Cardiac muscle cell (in vitro differentiated cells and primary cell): Measurements from ENCODE around the gene LRBA. TPM values are rescaled to one million over a fixed set of nuclear protein-coding genes. Genes with fewer than 3 reads are reported as not detected.

Experiments used
- DNase-seq, 2 donors: peaks; one replicate each; pipeline versions ENCODE4 v3.0.0 to v3.0.0-alpha.2; 2010 to 2017; ENCODE audit warnings: low read depth in 1 of 2, low spot score in 1 of 2
- H3K27ac ChIP-seq: fragments of 200-600 bp; sonication (generic); 2 replicates; pipeline ENCODE4 v1.5.1; 2016
- H3K27me3 ChIP-seq: fragments of 200-600 bp; sonication (generic); 2 replicates; pipeline ENCODE4 v1.6.0; 2016; ENCODE audit warnings: control low read depth
- H3K36me3 ChIP-seq: fragments of 200-600 bp; sonication (generic); 2 replicates; pipeline ENCODE4 v1.5.1; 2016; ENCODE audit warnings: control low read depth
- H3K4me1 ChIP-seq: fragments of 200-600 bp; sonication (generic); 2 replicates; pipeline ENCODE4 v1.8.1; 2017; ENCODE audit warnings: low read depth, mild to moderate bottlenecking, mixed run types
- H3K4me3 ChIP-seq: fragments of 200-600 bp; sonication (generic); 2 replicates; pipeline ENCODE4 v1.5.1; 2016; ENCODE audit warnings: mild to moderate bottlenecking
- H3K9me3 ChIP-seq: fragments of 200-600 bp; sonication (generic); 2 replicates; pipeline ENCODE4 v1.5.1; 2017; ENCODE audit warnings: low read depth, mild to moderate bottlenecking, control low read depth
- polyA plus RNA-seq: library from polyadenylated mRNA; unstranded; fragments of >200 nt; fragmentation: Nextera tagmentation; extraction: Ambion mirVana; gene quantifications from 2 replicates; pipeline ENCODE4 v1.2.1, GENCODE V29; 2016
- total RNA-seq: library from RNA; depleted of rRNA; stranded (reverse); fragments of >200 nt; gene quantifications from 2 replicates; pipeline ENCODE4 v1.2.3, GENCODE V29; 2016
- TF ChIP-seq, protein P1 (sequence below): IDR thresholded peaks from 2 replicates; pipeline ENCODE4 v1.5.1; 2012; ENCODE audit warnings: low read depth, mild to moderate bottlenecking, low read length

The LRBA gene
- total and polyA plus RNA-seq, 2 experiments from 2014 or later: 17.7 to 58.8 TPM

DNA sequence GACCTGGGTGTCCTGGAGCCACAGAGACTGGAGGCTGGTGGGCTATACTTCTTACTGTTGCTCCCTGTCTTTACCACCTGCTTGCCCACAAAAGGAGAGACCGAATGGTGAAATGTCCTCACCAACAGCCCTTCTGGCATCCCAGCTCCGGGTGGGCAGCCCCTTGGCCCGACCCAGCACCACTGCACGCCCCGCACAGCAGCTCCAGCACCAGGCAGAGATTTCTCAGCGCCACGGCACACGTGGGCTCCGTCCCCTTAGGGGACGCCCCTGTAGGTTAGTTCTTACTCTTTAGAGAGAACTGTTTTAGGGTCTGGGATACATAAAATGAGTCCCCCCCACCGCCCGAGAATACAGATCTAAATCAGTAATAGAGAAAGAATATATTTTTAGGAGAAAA lies 591.6 kb downstream of the LRBA start:
- TF ChIP-seq, protein P1, sequence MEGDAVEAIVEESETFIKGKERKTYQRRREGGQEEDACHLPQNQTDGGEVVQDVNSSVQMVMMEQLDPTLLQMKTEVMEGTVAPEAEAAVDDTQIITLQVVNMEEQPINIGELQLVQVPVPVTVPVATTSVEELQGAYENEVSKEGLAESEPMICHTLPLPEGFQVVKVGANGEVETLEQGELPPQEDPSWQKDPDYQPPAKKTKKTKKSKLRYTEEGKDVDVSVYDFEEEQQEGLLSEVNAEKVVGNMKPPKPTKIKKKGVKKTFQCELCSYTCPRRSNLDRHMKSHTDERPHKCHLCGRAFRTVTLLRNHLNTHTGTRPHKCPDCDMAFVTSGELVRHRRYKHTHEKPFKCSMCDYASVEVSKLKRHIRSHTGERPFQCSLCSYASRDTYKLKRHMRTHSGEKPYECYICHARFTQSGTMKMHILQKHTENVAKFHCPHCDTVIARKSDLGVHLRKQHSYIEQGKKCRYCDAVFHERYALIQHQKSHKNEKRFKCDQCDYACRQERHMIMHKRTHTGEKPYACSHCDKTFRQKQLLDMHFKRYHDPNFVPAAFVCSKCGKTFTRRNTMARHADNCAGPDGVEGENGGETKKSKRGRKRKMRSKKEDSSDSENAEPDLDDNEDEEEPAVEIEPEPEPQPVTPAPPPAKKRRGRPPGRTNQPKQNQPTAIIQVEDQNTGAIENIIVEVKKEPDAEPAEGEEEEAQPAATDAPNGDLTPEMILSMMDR: no peak
- Histone ChIP-seq H3K27me3 (no peaks in the 10 kb centered on the region), H3K9me3 (no peaks in the 10 kb centered on the region), H3K36me3 (no peaks in the 10 kb centered on the region), H3K4me1 (no peaks in the 10 kb centered on the region), H3K27ac (no peak overlapping the region), H3K4me3 (no peak overlapping the region)
- DNase-seq: no peak

DNA sequence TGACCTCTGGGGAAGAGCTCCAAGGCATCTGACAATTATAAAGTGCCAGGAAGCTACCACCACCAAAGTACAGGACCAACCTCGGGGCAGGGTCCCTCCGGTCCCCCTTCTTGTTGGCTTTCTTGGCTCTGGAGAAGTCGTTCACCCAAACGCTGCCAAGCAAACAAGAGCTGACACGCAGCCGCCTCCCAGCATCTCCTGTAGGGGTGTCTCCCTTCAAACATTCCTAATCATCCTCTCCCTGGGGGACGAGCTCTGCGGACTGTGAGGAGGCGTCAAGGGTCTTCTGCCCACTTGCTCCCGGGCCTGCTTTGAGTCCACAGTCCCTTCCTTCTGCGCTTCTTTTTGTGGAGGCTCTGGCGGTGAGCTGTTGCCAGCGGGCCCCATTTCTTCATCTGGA lies 592.0 kb downstream of the LRBA start:
- H3K36me3 ChIP-seq: no peaks in the 10 kb centered on the region
- TF ChIP-seq, protein P1: no peak
- H3K4me3 ChIP-seq: no peak overlapping the region
- no peaks in the 10 kb centered on the region for H3K27me3 ChIP-seq
- H3K9me3 ChIP-seq: no peaks in the 10 kb centered on the region
- no peaks in the 10 kb centered on the region for H3K4me1 ChIP-seq
- H3K27ac ChIP-seq: no peak overlapping the region
- DNase-seq: no peak

DNA sequence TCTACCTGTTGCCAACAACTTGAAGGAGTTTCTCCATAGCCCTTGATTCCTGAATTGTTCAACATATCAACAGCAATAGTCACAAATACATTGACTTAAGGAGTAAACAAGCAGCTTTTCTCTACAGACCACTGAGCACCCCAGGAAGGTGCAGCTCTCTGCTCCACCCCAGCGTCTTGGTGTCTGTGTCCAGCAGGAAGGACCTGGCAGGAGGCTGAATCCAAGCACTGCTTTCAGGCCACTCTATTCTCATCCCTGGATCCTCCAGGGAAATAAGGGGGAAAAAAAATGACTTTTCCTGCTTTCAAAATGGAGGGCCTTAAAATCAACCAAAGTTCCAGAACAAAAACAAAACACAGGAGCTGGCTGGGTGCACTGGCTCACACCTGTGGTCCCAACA lies 593.5 kb downstream of the LRBA start:
- no peak overlapping the region for H3K27ac ChIP-seq
- no peaks in the 10 kb centered on the region for H3K4me1 ChIP-seq
- no peaks in the 10 kb centered on the region for H3K27me3 ChIP-seq
- DNase-seq: no peak
- no peak overlapping the region for H3K4me3 ChIP-seq
- TF ChIP-seq, protein P1: no peak
- no peaks in the 10 kb centered on the region for H3K36me3 ChIP-seq
- no peaks in the 10 kb centered on the region for H3K9me3 ChIP-seq

DNA sequence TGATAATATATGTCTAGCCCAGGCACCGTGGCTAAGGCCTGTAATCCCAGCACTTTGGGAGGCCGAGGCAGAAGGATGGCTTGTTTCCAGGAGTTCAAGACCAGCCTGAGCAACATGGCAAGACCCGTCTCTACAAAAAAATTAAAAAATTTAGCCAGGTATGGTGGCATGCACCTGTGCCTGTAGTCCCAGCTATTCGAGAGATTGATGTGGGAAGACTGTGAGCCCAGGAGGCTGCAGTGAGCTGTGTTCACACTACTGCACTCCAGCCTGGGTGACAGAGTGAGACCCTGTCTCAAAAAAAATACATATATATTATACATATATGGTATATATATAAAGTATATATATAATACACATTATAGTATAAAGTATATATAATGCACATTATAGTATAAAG lies 595.1 kb downstream of the LRBA start:
- TF ChIP-seq, protein P1: no peak
- H3K9me3 ChIP-seq: no peaks in the 10 kb centered on the region
- H3K36me3 ChIP-seq: no peaks in the 10 kb centered on the region
- H3K4me1 ChIP-seq: no peaks in the 10 kb centered on the region
- DNase-seq: no peak
- H3K4me3 ChIP-seq: no peak overlapping the region
- H3K27ac ChIP-seq: no peak overlapping the region
- no peaks in the 10 kb centered on the region for H3K27me3 ChIP-seq

DNA sequence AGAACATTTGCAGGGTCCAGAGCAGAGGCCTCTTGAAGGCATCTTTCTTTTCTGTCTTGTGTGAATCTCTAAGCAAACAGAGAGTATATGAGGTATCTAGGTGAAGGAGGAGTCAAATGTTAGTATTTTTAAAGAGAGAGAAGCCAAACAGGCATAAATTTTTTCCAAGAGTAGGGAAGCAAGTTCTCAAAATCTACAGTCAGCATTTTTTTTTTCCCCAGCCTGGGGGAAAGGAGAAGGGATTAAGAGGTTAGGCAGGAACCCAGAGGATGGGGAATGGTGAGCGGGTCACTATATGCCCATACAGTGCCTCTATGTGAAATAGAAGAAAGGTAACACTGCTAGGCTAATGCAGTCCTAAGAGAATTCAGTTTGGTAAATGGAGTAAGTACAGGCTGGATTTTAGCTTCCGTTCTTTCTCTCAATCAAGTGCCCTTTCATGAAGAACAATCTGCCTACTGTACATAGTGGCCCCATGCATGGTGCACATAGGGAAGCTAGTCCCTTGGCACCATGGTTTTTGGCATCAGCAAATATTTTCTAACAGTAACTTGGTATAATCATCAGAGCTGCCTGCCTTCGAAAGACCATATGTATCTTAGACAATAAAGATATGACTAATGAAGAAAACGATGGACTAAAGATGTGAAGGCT lies 596.2 kb downstream of the LRBA start:
- Histone ChIP-seq H3K27ac (no peak overlapping the region), H3K9me3 (no peaks in the 10 kb centered on the region), H3K4me1 (no peaks in the 10 kb centered on the region), H3K27me3 (no peaks in the 10 kb centered on the region), H3K4me3 (no peak overlapping the region), H3K36me3 (no peaks in the 10 kb centered on the region)
- no peak for DNase-seq
- TF ChIP-seq, protein P1: no peak
